ENCODE data around the gene GPX4. TPM values are rescaled to one million over a fixed set of nuclear protein-coding genes. Genes with fewer than 3 reads are reported as not detected.

GPX4 gene
- total RNA-seq, 1 experiment from 2014 or later, result 355 TPM

- Histone ChIP-seq H2BK20ac (ENCODE audit: low read depth, low read length, poor library complexity, severe bottlenecking) (no peak overlapping the region), H2BK120ac (ENCODE audit: low read depth, low read length, poor library complexity, severe bottlenecking) (no peak overlapping the region), H2BK5ac (ENCODE audit: insufficient read length, low read length) (no peak overlapping the region), H3K18ac (ENCODE audit: insufficient read length, low read depth, low read length) (no peak overlapping the region), H4K5ac (ENCODE audit: insufficient read length, low read depth, low read length) (no peak overlapping the region), H3K9me3 (ENCODE audit: control insufficient read depth, low read depth, low read length) (no peaks in the 10 kb centered on the region), H3K4ac (ENCODE audit: low read depth, low read length) (no peak overlapping the region), H3K56ac (ENCODE audit: insufficient read length, low read depth, low read length) (no peak overlapping the region), H2BK12ac (ENCODE audit: insufficient read length, low read depth, low read length) (no peak overlapping the region), H4K91ac (ENCODE audit: insufficient read length, low read depth, low read length) (no peak overlapping the region), H3K4me1 (ENCODE audit: insufficient read depth, low read length) (peaks cover 5% of the 10 kb centered on the region; the same call in 1 of the 2 replicates), H3K4me2 (ENCODE audit: insufficient read depth, insufficient read length, low read length) (peak overlapping the region; percentile 23), H2BK15ac (ENCODE audit: low read depth, low read length) (no peak overlapping the region), H4K20me1 (ENCODE audit: control insufficient read depth, insufficient read depth, insufficient read length) (no peaks in the 10 kb centered on the region), H3K9ac (ENCODE audit: extremely low read depth, insufficient read length, low read length) (no peak overlapping the region), H3K23me2 (ENCODE audit: insufficient read length, low read depth, low read length, poor library complexity, severe bottlenecking) (peaks cover 22% of the 10 kb centered on the region), H2AFZ (ENCODE audit: low read length) (no peak overlapping the region), H2AK5ac (ENCODE audit: insufficient read length, low read length) (no peak overlapping the region), H3K79me1 (ENCODE audit: insufficient read depth, low read depth, low read length, poor library complexity, severe bottlenecking) (no peaks in the 10 kb centered on the region), H3K23ac (ENCODE audit: insufficient read length, low read depth, low read length) (no peak overlapping the region), H3K79me2 (ENCODE audit: insufficient read depth, low read length) (no peaks in the 10 kb centered on the region), H4K8ac (replicated peaks; ENCODE audit: insufficient read length, low read depth, low read length) (no peak overlapping the region), H3K27ac (ENCODE audit: insufficient read length, low read depth, low read length) (no peak overlapping the region), H3K14ac (ENCODE audit: insufficient read depth, low read length) (no peak overlapping the region; the same call in 1 of the 2 replicates), H3K27me3 (ENCODE audit: insufficient read depth, low read length) (no peaks in the 10 kb centered on the region; the same call in 1 of the 2 replicates), H3T11ph (ENCODE audit: low read length) (no peak overlapping the region)
- H3K9me3 Mint-ChIP-seq, result no peaks in the 10 kb centered on the region
- no peak overlapping the region for H3K27ac Mint-ChIP-seq
- peak; percentile 81 for DNase-seq
- H3K4me1 Mint-ChIP-seq, result peaks cover 11 to 35% of the 10 kb centered on the region in 2 experiments
- peaks cover 31% of the 10 kb centered on the region for H3K27me3 Mint-ChIP-seq (ENCODE audit: low read depth)
- TF ChIP-seq CTCF (conservative IDR thresholded peaks at IDR 0.05), result peak; percentile 89
- H3K4me3 Mint-ChIP-seq, result peak overlapping the region; percentile 59 to 80
- no CpG with 5 or more reads among the region's 60 CpGs for WGBS (ENCODE audit: extremely low coverage, insufficient read length, low lambda C conversion rate)
- peaks cover 0 to 2% (median 0%) of the 10 kb centered on the region in 3 experiments; a peak in 1 of 7 replicates for H3K36me3 Mint-ChIP-seq (ENCODE audit: insufficient read depth in 1 of 3, low read depth in 3 of 3)
Observed at GRCh38 chr19:1064661-1065605, 38.9 kb upstream of the GPX4 start.
